Endodermal cell (in vitro differentiated cells): ENCODE results near the gene EFNA5. TPM values are rescaled to one million over a fixed set of nuclear protein-coding genes. Genes with fewer than 3 reads are reported as not detected.

Experiments
- DNase-seq: peaks from one replicate; pipeline ENCODE4 v3.0.0-alpha.2; 2017
- H3K27ac ChIP-seq: 2 replicates; pipeline ENCODE4 v1.5.1; 2013; ENCODE audit warnings: mild to moderate bottlenecking, low read depth, low read length, moderate library complexity
- H3K27me3 ChIP-seq: 2 replicates; pipeline ENCODE4 v1.6.1; 2013; ENCODE audit warnings: mild to moderate bottlenecking, low read length, moderate library complexity; ENCODE audit not compliant: insufficient read depth, control insufficient read depth, poor library complexity, severe bottlenecking
- H3K36me3 ChIP-seq: 2 replicates; pipeline ENCODE4 v1.7.0; 2013; ENCODE audit warnings: mild to moderate bottlenecking, low read length, moderate library complexity; ENCODE audit not compliant: control insufficient read depth, insufficient read depth
- H3K4me1 ChIP-seq: one replicate; pipeline ENCODE4 v1.7.0; 2013; ENCODE audit warnings: low read length; ENCODE audit not compliant: control insufficient read depth, insufficient read depth
- H3K4me3 ChIP-seq: 2 replicates; pipeline ENCODE4 v1.5.1; 2013; ENCODE audit warnings: mild to moderate bottlenecking, low read length, moderate library complexity
- H3K9ac ChIP-seq: 2 replicates; pipeline ENCODE4 v1.6.1; 2013; ENCODE audit warnings: mild to moderate bottlenecking, low read length, moderate library complexity; ENCODE audit not compliant: poor library complexity, severe bottlenecking; ENCODE audit errors: extremely low read depth
- H3K9me3 ChIP-seq: 2 replicates; pipeline ENCODE4 v1.6.1; 2013; ENCODE audit warnings: mild to moderate bottlenecking, low read length, moderate library complexity; ENCODE audit not compliant: control insufficient read depth
- H3K27ac Mint-ChIP-seq: 2 replicates; pipeline ENCODE4 v1.8.0; 2020; ENCODE audit warnings: mixed read lengths
- H3K27me3 Mint-ChIP-seq: 2 replicates; pipeline ENCODE4 v1.8.0; 2021; ENCODE audit warnings: mild to moderate bottlenecking, mixed read lengths; ENCODE audit not compliant: insufficient read depth
- H3K36me3 Mint-ChIP-seq: 2 replicates; pipeline ENCODE4 v1.8.0; 2020; ENCODE audit warnings: low read depth, mixed read lengths
- H3K4me1 Mint-ChIP-seq: 2 replicates; pipeline ENCODE4 v1.8.0; 2020; ENCODE audit warnings: mixed read lengths
- H3K4me3 Mint-ChIP-seq: 2 replicates; pipeline ENCODE4 v1.8.0; 2020; ENCODE audit warnings: mild to moderate bottlenecking, moderate library complexity, mixed read lengths
- H3K9me3 Mint-ChIP-seq: 2 replicates; pipeline ENCODE4 v1.8.0; 2020; ENCODE audit warnings: mild to moderate bottlenecking, mixed read lengths
- WGBS, 2 experiments: methylation state at CpG; one replicate each; pipeline versions ENCODE4 v1.1.5 to v1.1.7; 2013; ENCODE audit warnings: missing lambda C conversion rate in 2 of 2, mixed read lengths in 1 of 2; ENCODE audit not compliant: insufficient coverage in 1 of 2, insufficient read length in 1 of 2; 5-methylcytosine and 5-hydroxymethylcytosine counted together
- total RNA-seq, 2 donors: library from RNA; stranded (reverse); fragmentation: NEBNext Ultra II Directional in 1 of 2; extraction: Animal tissue kit (Norgen Biotek cat#: 25700) in 1 of 2; gene quantifications; 2 replicates in 1 of 2; 3 replicates in 1 of 2; pipeline ENCODE4 v1.2.1, GENCODE V29; 2021
- TF ChIP-seq, protein P1 (sequence below): fragments of 200-600 bp; sonication (generic); conservative IDR thresholded peaks from 2 replicates; pipeline ENCODE4 v1.5.0; 2021; ENCODE audit warnings: antibody characterized with exemption, mild to moderate bottlenecking

The EFNA5 gene
- total RNA-seq, 2 donors from 2014 or later: 53.3 to 63.1 TPM

DNA sequence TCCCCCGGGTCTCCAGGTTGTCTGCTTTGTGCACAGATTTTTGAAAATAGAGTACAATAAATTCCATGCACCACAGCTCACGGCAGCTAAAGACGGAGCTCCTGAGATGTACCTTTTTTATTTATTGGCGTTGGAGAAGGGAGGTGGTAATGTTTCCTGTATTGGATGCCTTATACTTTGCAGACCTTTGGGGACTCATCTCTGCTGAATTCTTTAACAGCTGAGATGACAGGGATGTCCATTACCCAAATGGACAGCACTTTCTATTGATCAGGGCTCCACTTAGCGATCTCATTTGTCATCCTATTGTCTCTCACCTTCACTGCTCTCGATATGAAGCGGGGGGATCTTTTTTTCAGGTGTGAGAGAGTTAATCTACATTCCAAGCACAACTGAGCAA, 137.8 kb downstream of the EFNA5 start:
- Mint-ChIP-seq H3K36me3 (no peaks in the 10 kb centered on the region), H3K4me1 (peaks cover 55% of the 10 kb centered on the region), H3K9me3 (no peaks in the 10 kb centered on the region), H3K4me3 (no peak overlapping the region), H3K27me3 (peaks cover 8% of the 10 kb centered on the region), H3K27ac (no peak overlapping the region)
- Histone ChIP-seq H3K36me3 (peaks cover under 1% of the 10 kb centered on the region), H3K9me3 (no peaks in the 10 kb centered on the region), H3K4me3 (no peak overlapping the region), H3K27me3 (no peaks in the 10 kb centered on the region), H3K4me1 (peaks cover 17% of the 10 kb centered on the region), H3K27ac (no peak overlapping the region), H3K9ac (no peak overlapping the region)
- DNase-seq: no peak
- TF ChIP-seq, protein P1, sequence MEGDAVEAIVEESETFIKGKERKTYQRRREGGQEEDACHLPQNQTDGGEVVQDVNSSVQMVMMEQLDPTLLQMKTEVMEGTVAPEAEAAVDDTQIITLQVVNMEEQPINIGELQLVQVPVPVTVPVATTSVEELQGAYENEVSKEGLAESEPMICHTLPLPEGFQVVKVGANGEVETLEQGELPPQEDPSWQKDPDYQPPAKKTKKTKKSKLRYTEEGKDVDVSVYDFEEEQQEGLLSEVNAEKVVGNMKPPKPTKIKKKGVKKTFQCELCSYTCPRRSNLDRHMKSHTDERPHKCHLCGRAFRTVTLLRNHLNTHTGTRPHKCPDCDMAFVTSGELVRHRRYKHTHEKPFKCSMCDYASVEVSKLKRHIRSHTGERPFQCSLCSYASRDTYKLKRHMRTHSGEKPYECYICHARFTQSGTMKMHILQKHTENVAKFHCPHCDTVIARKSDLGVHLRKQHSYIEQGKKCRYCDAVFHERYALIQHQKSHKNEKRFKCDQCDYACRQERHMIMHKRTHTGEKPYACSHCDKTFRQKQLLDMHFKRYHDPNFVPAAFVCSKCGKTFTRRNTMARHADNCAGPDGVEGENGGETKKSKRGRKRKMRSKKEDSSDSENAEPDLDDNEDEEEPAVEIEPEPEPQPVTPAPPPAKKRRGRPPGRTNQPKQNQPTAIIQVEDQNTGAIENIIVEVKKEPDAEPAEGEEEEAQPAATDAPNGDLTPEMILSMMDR: no peak
- 67 to 94% methylated on average over 1 to 7 of the region's 7 CpGs for WGBS, 2 experiments

DNA sequence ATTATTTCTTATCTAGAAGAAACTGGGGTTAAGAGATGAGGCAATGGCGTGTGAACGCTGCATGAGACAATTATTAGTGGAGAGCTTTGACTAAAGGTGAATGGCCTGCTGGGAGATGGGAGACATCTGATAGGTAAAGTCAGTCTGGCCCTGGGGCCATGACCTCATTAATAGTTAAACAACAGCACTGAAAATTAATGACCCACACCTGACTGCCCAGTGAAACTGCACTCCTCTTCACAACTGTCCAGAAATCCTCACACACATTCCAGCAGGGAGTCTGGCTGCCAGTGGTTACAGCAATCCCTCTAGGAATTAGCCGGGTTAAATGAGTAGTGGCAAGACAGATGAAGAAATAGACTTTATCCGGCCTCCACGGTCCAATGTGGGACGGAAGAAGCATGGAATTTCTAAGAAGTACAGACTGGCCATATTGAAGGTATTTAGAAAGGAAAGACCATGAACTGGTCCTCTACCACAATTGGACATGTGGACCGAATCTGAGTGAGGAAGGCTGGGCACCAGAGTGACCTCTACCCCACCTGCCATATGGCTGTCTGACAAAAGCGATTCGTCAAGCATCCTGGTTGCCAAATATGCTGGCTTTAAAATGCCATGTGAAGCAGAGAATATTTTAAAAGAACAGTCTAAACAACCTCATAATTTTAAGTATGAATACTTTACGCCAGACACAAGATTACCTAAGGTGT, 138.4 kb downstream of the EFNA5 start:
- 94 to 96% methylated on average over 6 to 10 of the region's 10 CpGs for WGBS, 2 experiments
- Histone ChIP-seq H3K36me3 (no peaks in the 10 kb centered on the region), H3K27me3 (no peaks in the 10 kb centered on the region), H3K4me1 (peaks cover 17% of the 10 kb centered on the region), H3K27ac (no peak overlapping the region), H3K9ac (no peak overlapping the region), H3K4me3 (no peak overlapping the region), H3K9me3 (no peaks in the 10 kb centered on the region)
- TF ChIP-seq, protein P1: no peak
- H3K4me1 Mint-ChIP-seq: peaks cover 55% of the 10 kb centered on the region
- H3K27ac Mint-ChIP-seq: no peak overlapping the region
- peaks cover 14% of the 10 kb centered on the region for H3K27me3 Mint-ChIP-seq
- H3K9me3 Mint-ChIP-seq: no peaks in the 10 kb centered on the region
- H3K36me3 Mint-ChIP-seq: no peaks in the 10 kb centered on the region
- no peak for DNase-seq
- H3K4me3 Mint-ChIP-seq: no peak overlapping the region

DNA sequence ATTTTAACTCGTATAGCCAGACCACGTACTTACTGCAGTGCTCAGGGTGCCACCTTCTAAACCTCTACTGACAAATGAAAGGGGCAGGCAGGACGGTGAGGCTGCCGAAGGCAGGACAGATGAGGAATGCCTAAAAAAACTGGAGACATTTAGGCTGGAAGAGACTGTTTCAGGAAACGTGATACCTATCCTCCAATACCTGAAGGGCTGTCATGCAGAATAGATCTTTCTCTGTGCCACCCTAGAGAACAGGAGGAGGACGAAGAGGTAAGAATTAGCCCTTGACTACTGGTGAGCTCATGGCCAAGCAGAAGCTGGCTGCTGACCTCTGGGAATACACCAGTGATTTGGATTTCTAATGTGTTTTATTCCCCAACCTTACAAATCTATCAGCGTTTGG, 139.4 kb downstream of the EFNA5 start:
- Histone ChIP-seq H3K36me3 (no peaks in the 10 kb centered on the region), H3K27ac (no peak overlapping the region), H3K4me1 (peaks cover 16% of the 10 kb centered on the region), H3K9me3 (no peaks in the 10 kb centered on the region), H3K9ac (no peak overlapping the region), H3K4me3 (no peak overlapping the region), H3K27me3 (no peaks in the 10 kb centered on the region)
- Mint-ChIP-seq H3K27ac (no peak overlapping the region), H3K36me3 (no peaks in the 10 kb centered on the region), H3K27me3 (peaks cover 17% of the 10 kb centered on the region), H3K4me3 (no peak overlapping the region), H3K4me1 (peaks cover 59% of the 10 kb centered on the region), H3K9me3 (no peaks in the 10 kb centered on the region)
- TF ChIP-seq, protein P1: no peak
- WGBS, 2 experiments: 91 to 95% methylated on average over 6 to 7 of the region's 7 CpGs
- no peak for DNase-seq
